OCI-LY1 (cell line): ENCODE results near the gene DCAF15.

Experiments
- H2AFZ ChIP-seq: fragments of 200-600 bp; sonication (generic), shearing (Covaris generic); 2 replicates; pipeline ENCODE4 v1.6.0; 2014; ENCODE audit warnings: antibody characterized with exemption, mild to moderate bottlenecking, low read length
- H3F3A ChIP-seq: fragments of 200-600 bp; sonication (generic), shearing (Covaris generic); 2 replicates; pipeline ENCODE4 v1.6.0; 2014; ENCODE audit warnings: mild to moderate bottlenecking, antibody characterized with exemption, low read length, moderate library complexity; ENCODE audit not compliant: insufficient read depth
- H3K27ac ChIP-seq: fragments of 200-600 bp; sonication (generic); 2 replicates; pipeline ENCODE4 v1.5.1; 2014; ENCODE audit warnings: low read length, mixed run types, mild to moderate bottlenecking, low read depth; ENCODE audit not compliant: poor library complexity, severe bottlenecking
- H3K27me3 ChIP-seq: fragments of 200-600 bp; sonication (generic); 2 replicates; pipeline ENCODE4 v1.6.0; 2014; ENCODE audit warnings: antibody characterized with exemption, mild to moderate bottlenecking, low read length, moderate library complexity; ENCODE audit not compliant: insufficient read depth
- H3K36me3 ChIP-seq: fragments of 200-600 bp; sonication (generic); 2 replicates; pipeline ENCODE4 v1.6.1; 2014; ENCODE audit warnings: mild to moderate bottlenecking, antibody characterized with exemption, low read length, moderate library complexity, mixed read lengths; ENCODE audit not compliant: insufficient read depth
- H3K4me1 ChIP-seq: fragments of 200-600 bp; sonication (generic); 2 replicates; pipeline ENCODE4 v1.5.1; 2014; ENCODE audit warnings: mild to moderate bottlenecking, low read length, moderate library complexity; ENCODE audit not compliant: insufficient read depth, severe bottlenecking
- H3K4me2 ChIP-seq: fragments of 200-600 bp; sonication (generic), shearing (Covaris generic); 2 replicates; pipeline ENCODE4 v1.6.1; 2014; ENCODE audit warnings: low read length
- H3K4me3 ChIP-seq: fragments of 200-600 bp; sonication (generic); 2 replicates; pipeline ENCODE4 v1.5.1; 2014; ENCODE audit warnings: low read length, low read depth, mild to moderate bottlenecking, mixed read lengths; ENCODE audit not compliant: poor library complexity, severe bottlenecking
- H3K79me2 ChIP-seq: fragments of 200-600 bp; shearing (Covaris generic); 2 replicates; pipeline ENCODE4 v1.6.1; 2016; ENCODE audit warnings: mixed run types, low read length, mixed read lengths; ENCODE audit not compliant: insufficient read depth
- H3K9ac ChIP-seq: fragments of 200-600 bp; sonication (generic), shearing (Covaris generic); 2 replicates; pipeline ENCODE4 v1.6.1; 2014; ENCODE audit warnings: mild to moderate bottlenecking, low read length, mixed read lengths
- H3K9me2 ChIP-seq: fragments of 200-600 bp; sonication (generic), shearing (Covaris generic); 2 replicates; pipeline ENCODE4 v1.6.1; 2014; ENCODE audit warnings: low read depth, mild to moderate bottlenecking, low read length, mixed read lengths
- H3K9me3 ChIP-seq: fragments of 200-600 bp; shearing (Covaris generic); 2 replicates; pipeline ENCODE4 v1.6.1; 2014; ENCODE audit warnings: low read length, mixed read lengths
- H4K20me1 ChIP-seq: fragments of 200-600 bp; sonication (generic), shearing (Covaris generic); 2 replicates; pipeline ENCODE4 v1.6.0; 2016; ENCODE audit warnings: mild to moderate bottlenecking, low read length; ENCODE audit not compliant: insufficient read depth
- CTCF ChIP-seq: fragments of 200-600 bp; sonication (generic), shearing (Covaris generic); IDR thresholded peaks from 2 replicates; pipeline ENCODE4 v1.5.1; 2017; ENCODE audit warnings: mild to moderate bottlenecking, antibody characterized with exemption, low read length, moderate library complexity, mixed read lengths
- EZH2 ChIP-seq: fragments of 200-600 bp; sonication (generic), shearing (Covaris generic); IDR thresholded peaks from 2 replicates; pipeline ENCODE4 v1.8.0; 2017; ENCODE audit warnings: borderline replicate concordance, mixed run types, mild to moderate bottlenecking, antibody characterized with exemption, low read length, moderate library complexity, mixed read lengths

DCAF15 gene

GRCh38 chr19:13923194-13923987 lies 28.9 kb upstream of the DCAF15 start:
- H3K79me2 ChIP-seq, result no peaks in the 10 kb centered on the region
- H3K4me2 ChIP-seq, result no peak overlapping the region
- H4K20me1 ChIP-seq, result no peaks in the 10 kb centered on the region
- H3K9me2 ChIP-seq, result no peaks in the 10 kb centered on the region
- peaks cover 76% of the 10 kb centered on the region for H3K36me3 ChIP-seq
- no peak overlapping the region for H2AFZ ChIP-seq
- no peaks in the 10 kb centered on the region for H3K27me3 ChIP-seq
- no peak overlapping the region for H3K4me3 ChIP-seq
- no peak overlapping the region for H3K9ac ChIP-seq
- H3K9me3 ChIP-seq, result 0 out of 2 replicates have a peak, but pooled peaks cover 2% of the 10 kb centered on the region
- no peaks in the 10 kb centered on the region for H3F3A ChIP-seq
- no peaks in the 10 kb centered on the region for H3K4me1 ChIP-seq
- no peak overlapping the region for H3K27ac ChIP-seq
- TF ChIP-seq CTCF (no peak), EZH2 (no peak)

GRCh38 chr19:13926010-13926409 lies 26.3 kb upstream of the DCAF15 start:
- no peak overlapping the region for H3K27ac ChIP-seq

GRCh38 chr19:13926715-13927114 lies 25.6 kb upstream of the DCAF15 start:
- TF ChIP-seq CTCF, result no peak
- TF ChIP-seq EZH2, result no peak
- H3K4me3 ChIP-seq, result no peak overlapping the region
- H3K4me2 ChIP-seq, result no peak overlapping the region
- no peaks in the 10 kb centered on the region for H4K20me1 ChIP-seq
- H3K9ac ChIP-seq, result no peak overlapping the region
- H3K36me3 ChIP-seq, result peaks cover 58% of the 10 kb centered on the region
- H3F3A ChIP-seq, result no peaks in the 10 kb centered on the region
- no peak overlapping the region for H3K27ac ChIP-seq
- no peaks in the 10 kb centered on the region for H3K4me1 ChIP-seq
- no peak overlapping the region for H2AFZ ChIP-seq
- no peaks in the 10 kb centered on the region for H3K9me2 ChIP-seq
- no peaks in the 10 kb centered on the region for H3K9me3 ChIP-seq
- H3K27me3 ChIP-seq, result no peaks in the 10 kb centered on the region
- no peaks in the 10 kb centered on the region for H3K79me2 ChIP-seq

More at GRCh38 chr19:13926010-13926409, 26.3 kb upstream of the DCAF15 start:
- H3K9me3 ChIP-seq, result no peaks in the 10 kb centered on the region
- no peak overlapping the region for H3K9ac ChIP-seq
- TF ChIP-seq CTCF (no peak), EZH2 (no peak)
- peaks cover 61% of the 10 kb centered on the region for H3K36me3 ChIP-seq
- no peaks in the 10 kb centered on the region for H3K9me2 ChIP-seq
- H3K4me1 ChIP-seq, result no peaks in the 10 kb centered on the region
- no peaks in the 10 kb centered on the region for H4K20me1 ChIP-seq
- H2AFZ ChIP-seq, result no peak overlapping the region
- no peaks in the 10 kb centered on the region for H3F3A ChIP-seq
- H3K79me2 ChIP-seq, result no peaks in the 10 kb centered on the region
- no peaks in the 10 kb centered on the region for H3K27me3 ChIP-seq
- no peak overlapping the region for H3K4me2 ChIP-seq
- H3K4me3 ChIP-seq, result no peak overlapping the region
